Activated effector memory CD4-positive, alpha-beta T cell treated with Interleukin-2 at 50 U/mL for 16 hours (primary cell): Measurements from ENCODE around the gene ACR.
"Not testable (repeated sequence)": the region's sequence is repeated elsewhere in the genome, so short reads cannot be mapped to it uniquely, and the experiment has no call there.

Source experiments
- DNase-seq: peaks from one replicate; pipeline ENCODE4 v3.0.0-alpha.2; 2020

Gene ACR

DNA sequence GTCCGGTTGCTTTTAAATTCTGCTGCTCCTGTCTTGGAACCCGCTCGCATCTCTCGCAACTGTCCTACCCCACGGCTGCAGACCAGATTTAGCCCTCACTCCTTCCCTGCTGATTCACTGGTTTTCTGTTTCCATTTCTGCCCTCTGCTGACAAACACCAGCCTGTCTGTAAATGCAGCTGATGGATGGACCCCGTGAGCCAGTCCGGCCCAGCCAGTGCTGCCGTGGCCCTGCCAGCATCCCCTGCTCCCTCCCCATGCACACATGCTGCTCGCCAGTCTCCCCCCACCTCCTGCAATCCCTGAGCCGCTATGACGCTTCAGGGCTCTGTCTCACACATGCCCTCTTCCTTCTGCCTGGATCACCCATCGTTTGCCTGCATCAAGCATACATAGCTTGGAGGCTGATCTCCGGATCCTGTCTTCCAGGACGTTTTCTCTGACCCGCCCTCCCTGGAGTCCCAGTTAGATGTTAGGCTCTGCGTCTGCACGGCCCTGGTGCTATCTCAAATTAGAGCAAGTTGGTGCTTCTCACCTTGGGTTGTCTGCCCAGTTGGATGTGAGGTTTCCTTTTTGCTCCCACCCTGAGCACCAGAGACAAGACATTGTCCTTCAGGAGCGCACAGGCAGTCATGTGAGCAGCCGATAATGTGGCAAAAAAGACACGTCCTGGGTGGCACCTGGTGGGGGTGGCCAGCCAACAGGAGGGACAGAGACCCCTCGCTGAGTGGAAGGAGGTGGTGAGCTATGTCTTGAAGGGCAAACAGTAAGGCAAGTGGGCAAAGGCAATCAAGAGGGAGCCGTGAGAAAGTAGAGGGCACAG lies 4.3 kb upstream of the ACR start:
- no peak for DNase-seq

DNA sequence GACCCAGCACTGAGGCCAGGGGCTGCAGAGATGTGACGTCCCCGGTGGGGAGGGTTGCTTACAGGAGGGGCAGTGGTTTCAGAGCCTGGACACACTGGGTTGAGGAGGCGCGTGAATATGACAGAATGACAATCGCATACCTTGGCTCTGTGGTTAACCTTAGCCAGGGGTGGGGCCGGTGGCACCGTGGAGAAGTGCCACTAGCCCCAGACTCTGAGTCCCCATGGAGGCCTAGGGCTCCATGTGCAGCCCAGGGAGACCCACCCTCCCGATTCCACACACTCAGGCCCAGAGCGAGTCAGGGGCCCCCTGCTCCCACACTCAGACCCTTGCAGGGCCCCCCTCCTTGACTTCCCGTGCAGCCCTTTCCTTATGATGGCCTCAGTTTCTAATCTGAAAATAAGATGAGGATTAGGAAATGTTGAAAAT lies 3.6 kb upstream of the ACR start:
- DNase-seq, result no peak

DNA sequence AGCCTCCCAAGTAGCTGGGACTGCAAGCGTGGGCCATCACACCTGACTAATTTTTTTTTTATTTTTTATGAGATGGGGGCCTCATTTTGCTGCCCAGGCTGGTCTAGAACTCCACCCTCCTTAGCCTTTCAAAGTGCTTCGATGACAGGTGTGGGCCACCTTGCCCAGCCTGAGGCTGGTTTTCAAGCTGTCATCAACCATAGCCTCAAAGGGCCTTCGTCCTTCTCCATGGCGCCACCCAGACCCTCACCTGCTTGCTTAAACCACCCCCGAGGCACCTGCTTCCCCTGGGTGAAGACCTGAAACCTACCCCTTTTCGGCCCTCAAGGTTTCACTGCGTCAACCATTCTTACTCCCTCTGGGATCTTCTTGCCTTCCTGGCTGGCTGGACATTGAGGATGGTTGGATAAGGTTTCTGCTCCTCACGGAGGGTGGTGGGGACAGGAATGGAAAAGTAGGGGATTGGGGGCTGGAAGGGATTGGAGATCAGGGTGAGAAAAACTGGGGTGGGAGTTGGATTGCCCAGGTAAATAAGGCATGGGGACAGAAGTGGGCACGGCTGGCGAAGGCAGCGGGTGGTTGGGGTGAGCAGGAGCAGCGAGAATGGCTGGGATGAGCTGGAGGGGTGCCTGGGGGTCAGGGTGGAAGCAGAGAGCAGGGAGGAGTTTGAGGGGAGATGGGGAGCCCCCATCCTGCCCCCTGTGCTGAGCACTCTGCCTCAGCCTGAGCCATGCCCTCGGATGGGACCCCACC lies 2.8 kb upstream of the ACR start:
- DNase-seq, result no peak

DNA sequence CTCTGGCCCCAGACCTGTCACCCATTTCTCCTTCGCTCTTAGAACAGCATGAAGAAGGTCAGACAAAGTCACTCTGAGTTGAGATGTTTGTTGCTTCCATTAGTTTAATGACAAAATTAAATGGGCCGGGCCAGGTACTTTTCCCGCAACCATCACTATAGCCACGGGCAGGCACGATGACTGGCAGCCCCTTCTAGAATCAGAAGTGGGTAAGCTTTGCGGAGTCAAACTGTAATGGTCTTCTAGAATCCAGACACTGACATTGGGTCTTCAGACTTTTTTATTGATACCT lies 2.3 kb upstream of the ACR start:
- no peak for DNase-seq

DNA sequence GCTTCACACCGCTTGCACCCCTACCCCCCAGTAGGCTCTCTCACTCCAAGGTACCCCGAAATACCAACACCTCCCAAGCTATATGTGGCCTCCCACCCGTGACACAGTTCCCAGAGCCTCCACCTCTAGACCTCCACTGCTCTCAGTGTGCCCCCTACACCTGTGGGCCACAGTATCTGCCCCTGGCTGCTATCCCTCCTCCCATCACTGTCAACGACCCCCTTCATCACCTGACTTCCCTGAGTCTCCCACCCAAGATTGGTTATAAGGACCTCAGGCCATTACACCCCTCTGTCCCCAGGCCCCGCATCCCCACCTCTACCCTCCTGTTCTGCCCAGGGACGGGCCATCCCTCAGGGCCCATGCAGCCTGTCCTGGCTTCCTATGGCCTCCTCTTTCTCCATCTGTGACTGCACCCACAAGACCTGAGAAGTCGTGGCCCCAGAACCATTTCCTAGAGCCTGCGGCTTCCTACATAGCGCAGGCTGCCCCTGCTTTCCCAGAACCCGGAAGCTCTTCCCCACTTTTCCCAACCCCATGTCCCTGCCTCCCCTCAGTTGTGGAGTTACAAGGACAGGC lies 734 bp downstream of the ACR start:
- DNase-seq, result no peak

DNA sequence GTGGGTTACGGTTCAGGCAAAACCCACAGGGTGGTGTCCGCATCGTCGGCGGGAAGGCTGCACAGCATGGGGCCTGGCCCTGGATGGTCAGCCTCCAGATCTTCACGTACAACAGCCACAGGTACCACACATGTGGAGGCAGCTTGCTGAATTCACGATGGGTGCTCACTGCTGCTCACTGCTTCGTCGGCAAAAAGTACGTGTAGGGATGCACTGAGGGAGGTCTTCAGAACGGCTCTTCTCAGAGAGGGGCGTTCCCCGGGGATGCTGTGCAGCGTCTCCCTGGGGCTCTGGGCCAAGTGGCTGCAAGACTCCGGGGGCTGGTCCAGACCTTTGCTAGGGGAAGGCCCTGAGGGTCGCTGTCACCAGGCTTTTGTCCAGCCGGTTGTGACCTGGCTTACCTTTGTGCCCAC lies 1.3 kb downstream of the ACR start:
- no peak for DNase-seq

DNA sequence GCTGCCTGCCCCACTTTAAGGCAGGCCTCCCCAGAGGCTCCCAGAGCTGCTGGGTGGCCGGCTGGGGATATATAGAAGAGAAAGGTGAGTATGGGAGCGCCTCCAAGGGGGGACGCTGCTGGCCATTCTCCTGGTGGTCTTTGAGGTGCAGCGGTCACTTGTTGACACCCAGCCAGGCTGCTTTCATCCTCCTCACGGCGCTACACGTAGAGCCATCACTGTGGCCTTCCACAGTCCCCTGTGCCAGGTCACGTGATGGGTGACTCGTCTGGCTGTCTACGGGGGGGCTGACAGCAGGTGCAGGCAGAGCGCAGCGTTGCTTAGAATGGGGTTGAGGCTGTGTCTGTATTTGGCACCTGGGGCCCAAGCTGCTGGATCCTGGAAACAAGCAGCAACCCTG lies 1.9 kb downstream of the ACR start:
- no peak for DNase-seq

DNA sequence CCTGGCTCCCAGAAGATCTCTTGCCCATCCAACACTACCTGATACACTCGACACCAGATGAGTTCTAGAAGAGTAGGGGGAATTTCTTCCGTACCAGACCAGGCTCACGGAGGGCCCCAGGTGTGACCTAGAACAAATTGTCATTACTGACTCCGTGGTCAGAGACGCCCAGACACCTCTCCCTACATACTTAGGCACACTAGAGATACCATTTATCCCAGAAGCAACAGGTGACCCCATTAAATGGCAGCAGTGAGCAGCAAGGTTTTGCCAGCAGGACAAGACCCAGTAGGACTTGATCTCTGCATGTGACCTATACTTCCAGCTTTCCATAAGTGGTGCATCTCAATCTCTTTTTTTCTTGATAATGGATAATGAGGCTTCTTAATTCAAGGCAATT lies 2.7 kb downstream of the ACR start:
- not testable (repeated sequence) for DNase-seq

DNA sequence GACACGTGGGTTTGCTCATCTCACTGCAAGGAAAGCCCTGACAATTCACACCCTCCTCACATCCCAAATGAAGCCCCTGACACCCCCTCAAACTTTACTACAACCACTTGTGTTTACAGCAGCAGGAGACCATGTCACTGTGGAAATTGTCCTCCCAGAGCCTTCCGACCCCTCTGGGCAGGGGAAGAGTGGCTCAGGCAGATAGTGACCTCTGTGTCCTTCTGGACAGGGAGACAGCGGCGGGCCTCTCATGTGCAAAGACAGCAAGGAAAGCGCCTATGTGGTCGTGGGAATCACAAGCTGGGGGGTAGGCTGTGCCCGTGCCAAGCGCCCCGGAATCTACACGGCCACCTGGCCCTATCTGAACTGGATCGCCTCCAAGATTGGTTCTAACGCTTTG lies 6.4 kb downstream of the ACR start:
- DNase-seq, result not testable (repeated sequence)

DNA sequence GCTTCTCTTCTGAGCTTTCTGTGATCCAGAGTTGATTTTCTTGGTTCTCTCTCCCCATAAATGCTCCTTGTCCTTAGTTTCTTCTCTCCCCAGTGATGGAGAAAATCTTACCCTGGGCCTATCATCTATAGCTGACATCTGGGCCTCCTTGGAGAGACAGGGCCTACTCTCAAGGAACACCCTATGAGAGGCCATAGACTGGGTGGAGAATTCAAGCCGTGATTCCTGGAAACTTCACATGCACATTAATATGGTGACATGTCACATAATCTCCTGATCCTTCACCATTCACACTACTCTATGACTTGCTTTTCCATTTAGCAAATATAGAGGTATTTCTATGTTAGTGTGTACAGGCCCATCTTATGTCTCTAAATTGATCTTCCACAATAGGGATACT lies 9.5 kb downstream of the ACR start:
- DNase-seq, result not testable (repeated sequence)

DNA sequence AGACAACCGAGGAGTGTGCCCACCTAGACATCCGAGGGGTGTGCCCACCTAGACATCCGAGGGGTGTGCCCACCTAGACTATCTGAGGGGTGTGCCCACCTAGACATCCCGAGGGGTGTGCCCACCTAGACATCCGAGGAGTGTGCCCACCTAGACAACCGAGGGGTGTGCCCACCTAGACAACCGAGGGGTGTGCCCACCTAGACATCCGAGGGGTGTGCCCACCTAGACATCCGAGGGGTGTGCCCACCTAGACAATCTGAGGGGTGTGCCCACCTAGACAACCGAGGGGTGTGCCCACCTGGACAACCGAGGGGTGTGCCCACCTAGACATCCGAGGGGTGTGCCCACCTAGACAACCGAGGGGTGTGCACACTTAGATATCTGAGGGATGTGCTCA lies 10.6 kb downstream of the ACR start:
- DNase-seq, result not testable (repeated sequence)

DNA sequence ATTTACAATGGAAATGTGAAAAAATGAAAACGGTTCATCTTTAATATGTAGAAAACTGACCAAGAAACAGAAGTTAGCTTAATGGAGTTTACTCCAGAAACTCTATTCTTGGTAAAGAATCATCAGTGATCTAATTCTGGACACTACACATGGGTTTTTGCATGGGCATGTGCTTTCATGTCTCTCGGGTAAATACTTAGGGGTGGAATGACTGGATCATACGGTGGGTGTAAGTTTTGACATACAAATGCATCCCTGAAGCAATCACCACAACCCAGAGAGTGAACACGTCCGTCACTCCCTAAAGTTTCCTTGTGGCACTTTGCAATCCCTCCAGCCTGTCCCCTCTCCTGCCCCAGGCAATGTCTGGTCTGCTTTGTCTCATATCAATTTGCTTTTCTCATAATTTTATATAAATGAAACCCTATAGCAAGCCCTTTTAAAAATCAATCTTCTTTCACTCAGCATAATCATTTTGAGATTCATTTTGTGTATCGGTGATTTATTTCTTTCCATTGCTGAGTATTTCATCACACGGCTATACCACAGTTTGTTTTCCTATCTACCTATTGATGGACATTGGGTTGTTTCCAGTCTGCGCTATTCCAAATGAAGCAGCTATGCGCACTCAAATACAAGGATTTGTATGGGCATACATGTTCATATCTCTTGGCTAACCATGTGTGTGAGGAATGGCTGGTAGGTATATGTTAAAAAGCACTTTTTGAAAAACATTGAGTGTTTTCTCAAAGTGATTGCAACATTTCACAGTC lies 11.5 kb downstream of the ACR start:
- not testable (repeated sequence) for DNase-seq

DNA sequence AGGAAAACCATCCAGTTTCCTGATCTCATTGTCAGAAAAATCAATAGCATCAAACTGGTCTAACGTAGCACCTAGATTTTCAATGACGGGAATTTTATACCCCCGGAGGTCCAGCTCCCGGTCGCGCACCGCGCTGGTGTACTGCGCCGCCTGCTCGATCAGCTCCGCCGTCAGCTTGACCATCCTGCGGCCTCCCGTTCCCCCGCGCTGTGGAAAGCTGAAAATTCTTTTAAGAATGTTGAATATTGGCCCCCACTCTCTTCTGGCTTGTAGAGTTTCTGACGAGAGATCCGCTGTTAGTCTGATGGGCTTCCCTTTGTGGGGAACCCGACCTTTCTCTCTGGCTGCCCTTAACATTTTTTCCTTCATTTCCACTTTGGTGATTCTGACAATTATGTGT lies 17.2 kb downstream of the ACR start:
- not testable (repeated sequence) for DNase-seq

DNA sequence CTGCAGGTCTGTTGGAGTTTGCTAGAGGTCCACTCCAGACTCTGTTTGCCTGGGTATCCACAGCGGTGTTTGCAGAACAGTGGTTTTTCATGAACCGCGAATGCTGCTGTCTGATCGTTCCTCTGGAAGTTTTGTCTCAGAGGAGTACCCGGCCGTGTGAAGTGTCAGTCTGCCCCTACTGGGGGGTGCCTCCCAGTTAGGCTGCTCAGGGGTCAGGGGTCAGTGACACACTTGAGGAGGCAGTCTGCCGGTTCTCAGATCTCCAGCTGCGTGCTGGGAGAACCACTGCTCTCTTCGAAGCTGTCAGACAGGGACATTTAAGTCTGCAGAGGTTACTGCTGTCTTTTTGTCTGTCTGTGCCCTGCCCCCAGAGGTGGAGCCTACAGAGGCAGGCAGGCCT lies 18.4 kb downstream of the ACR start:
- not testable (repeated sequence) for DNase-seq

DNA sequence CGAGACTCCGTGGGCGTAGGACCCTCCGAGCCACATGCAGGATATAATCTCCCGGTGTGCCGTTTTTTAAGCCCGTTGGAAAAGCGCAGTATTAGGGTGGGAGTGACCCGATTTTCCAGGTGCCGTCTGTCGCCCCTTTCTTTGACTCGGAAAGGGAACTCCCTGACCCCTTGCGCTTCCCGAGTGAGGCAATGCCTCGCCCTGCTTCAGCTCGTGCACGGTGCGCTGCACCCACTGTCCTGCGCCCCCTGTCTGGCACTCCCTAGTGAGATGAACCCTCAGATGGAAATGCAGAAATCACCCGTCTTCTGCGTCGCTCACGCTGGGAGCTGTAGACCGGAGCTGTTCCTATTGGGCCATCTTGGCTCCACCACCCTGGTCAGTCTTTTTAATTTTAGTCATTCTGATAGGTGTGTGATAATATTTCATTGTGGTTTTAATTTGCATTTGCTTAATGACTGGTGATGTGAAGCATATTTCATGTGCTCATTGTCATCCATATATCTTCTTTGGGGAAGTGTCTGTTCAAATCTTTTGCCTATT lies 19.0 kb downstream of the ACR start:
- DNase-seq, result peak; percentile 69

DNA sequence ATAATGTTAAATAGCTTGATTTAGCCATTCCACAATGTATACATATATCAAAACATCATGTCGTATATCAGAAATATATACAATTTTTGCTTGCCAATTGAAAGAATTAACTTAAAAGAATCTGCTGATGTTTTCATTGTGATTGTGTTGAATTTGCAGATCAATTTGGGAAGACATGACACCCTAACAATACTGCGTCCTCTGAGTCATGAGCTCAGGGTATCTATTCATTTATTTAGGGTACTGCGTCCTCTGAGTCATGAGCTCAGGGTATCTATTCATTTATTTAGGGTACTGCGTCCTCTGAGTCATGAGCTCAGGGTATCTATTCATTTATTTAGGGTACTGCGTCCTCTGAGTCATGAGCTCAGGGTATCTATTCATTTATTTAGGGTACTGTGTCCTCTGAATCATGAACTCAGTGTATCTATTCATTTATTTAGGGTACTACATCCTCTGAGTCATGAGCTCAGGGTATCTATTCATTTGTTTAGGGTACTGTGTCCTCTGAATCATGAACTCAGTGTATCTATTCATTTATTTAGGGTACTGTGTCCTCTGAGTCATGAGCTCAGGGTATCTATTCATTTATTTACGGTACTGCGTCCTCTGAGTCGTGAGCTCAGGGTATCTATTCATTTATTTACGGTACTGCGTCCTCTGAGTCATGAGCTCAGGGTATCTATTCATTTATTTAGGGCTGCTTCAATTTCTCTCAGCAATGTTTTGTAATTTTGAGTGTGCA lies 21.8 kb downstream of the ACR start:
- not testable (repeated sequence) for DNase-seq

DNA sequence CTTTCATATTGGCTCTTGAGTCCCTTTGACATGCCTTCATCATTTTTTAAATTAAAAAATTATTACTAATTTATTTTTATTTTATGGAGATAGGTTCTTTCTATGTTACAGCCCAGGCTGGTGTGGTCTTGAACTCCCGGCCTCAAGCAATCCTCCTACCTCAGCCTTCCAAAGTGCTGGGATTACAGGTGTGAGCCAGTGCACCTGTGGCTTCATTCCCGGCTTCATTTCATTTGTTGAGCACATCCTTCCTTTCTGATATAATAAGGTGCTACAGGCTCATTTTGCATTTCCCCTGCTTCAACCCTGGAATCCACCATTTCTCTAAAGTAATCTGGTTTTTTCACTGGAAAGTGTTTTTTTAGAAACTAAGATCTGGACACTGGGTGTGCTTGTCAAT lies 23.8 kb downstream of the ACR start:
- DNase-seq, result not testable (repeated sequence)

DNA sequence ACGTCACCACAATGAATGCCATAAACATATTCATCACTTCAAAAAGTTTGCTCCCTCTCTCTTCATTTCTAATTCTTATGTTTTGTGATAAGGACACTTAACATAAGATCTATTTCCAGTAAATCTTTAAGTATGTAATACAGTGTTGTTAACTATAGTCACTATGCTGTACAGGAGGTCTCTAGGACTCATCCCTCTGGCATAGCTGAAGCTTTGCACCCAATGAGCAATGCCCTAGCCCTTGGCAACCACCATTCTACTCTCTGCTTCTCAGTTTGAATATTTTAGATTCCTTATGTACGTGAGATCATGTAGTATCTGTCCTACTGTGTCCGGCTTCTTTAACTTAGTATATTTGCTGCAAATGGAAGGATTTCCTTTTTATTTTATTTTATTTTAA lies 26.3 kb downstream of the ACR start:
- DNase-seq, result not testable (repeated sequence)

DNA sequence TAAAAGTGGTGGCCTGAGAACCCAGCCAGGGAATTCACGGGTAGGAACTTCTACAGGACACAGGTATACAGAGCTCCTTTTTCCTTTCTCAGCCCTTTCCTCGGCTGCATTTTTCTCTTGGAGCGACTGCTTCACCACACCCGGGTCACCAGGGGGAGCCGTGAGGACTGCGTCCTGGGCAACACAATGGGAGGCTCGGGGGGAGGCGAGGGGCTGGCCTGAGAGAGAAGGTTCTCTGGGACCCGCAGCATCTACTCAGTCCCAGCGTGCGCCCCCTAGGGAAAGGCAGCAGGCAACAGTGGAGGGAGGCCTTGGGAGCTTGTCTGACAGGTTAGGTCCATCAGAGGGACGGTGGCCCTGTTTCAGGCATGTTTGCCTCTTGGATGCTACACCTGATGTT lies 37.1 kb downstream of the ACR start:
- not testable (repeated sequence) for DNase-seq

DNA sequence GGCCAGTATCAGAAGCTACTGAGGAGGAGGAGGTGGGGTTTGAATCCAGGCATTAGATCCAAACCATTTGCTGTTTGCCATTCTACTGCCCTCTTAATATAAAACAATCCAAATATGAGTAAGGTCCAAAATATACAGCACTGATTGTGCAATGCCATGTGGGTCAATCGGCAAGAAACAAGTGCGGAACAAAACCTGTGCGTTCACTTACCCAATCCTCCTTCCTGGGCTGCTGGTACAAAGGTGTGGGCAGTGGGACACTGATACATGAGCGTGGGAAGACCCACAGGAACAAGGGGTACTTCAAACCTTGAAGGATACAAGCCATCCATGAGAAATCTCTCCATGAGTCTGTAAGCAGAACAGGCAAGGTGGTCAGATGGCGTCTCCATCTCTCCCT lies 39.6 kb downstream of the ACR start:
- DNase-seq, result not testable (repeated sequence)

DNA sequence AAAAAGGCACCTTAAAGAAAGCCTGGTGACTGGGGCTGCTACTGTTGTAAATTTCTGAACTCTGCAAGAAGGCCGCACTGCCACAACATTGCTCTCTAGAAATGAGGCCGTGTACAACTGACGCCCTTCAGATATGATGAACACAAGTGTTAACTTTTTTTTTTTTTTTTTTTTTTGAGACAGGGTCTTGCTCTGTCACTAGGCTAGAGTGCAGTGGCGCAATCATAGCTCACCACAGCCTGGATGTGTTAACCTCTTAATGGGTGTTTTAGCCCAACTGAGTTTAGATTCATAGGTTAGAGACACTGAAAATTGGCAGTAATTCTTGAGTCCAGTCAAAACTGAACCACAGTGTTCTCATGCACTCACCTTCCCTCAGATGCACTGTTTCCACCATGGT lies 42.2 kb downstream of the ACR start:
- DNase-seq, result not testable (repeated sequence)

DNA sequence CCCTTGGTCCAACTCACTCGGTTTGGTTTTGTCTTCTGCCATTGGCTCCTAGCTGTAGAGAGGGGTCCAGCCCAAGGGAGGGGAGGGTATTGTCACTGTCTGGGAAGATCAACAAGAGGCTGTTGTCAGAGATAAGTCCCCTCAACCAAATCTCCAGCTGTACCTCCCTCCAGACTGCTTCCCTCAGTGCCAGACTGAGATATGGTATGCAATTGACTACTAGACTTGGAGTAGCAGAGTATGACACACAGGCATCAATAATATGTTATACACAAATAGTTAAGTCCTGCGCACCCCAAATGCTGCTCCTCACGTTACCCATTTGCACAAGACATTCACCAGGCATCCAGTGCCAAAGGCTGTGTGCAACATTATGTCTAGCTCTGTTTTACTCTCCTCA lies 44.2 kb downstream of the ACR start:
- not testable (repeated sequence) for DNase-seq
